Thymus (tissue), 11 donors: Measurements from ENCODE around the gene TRAPPC3. TPM values are rescaled to one million over a fixed set of nuclear protein-coding genes. Genes with fewer than 3 reads are reported as not detected.
"Not testable (repeated sequence)": the region's sequence is repeated elsewhere in the genome, so short reads cannot be mapped to it uniquely, and the experiment has no call there.

Source experiments
- DNase-seq, 9 donors: peaks; one replicate each; pipeline ENCODE4 v3.0.0-alpha.2; 2013; ENCODE audit warnings: low spot score in 9 of 9, low read depth in 6 of 9, missing footprints in 1 of 9
- H3K27ac ChIP-seq, 2 donors: one replicate each; pipeline ENCODE4 v1.5.1; 2013; ENCODE audit warnings: control low read depth in 1 of 2, low read depth in 1 of 2, low read length in 1 of 2, mild to moderate bottlenecking in 1 of 2, moderate library complexity in 1 of 2
- H3K27me3 ChIP-seq, 2 donors: one replicate each; pipeline ENCODE4 v1.5.1; 2013; ENCODE audit warnings: low read length in 1 of 2; ENCODE audit not compliant: control insufficient read depth in 2 of 2, insufficient read depth in 1 of 2
- H3K36me3 ChIP-seq, 2 donors: one replicate each; pipeline ENCODE4 v1.5.1; 2013; ENCODE audit warnings: low read length in 1 of 2, mild to moderate bottlenecking in 1 of 2, moderate library complexity in 1 of 2; ENCODE audit not compliant: control insufficient read depth in 2 of 2, insufficient read depth in 2 of 2
- H3K4me1 ChIP-seq, 2 donors: one replicate each; pipeline ENCODE4 v1.5.1; 2013; ENCODE audit warnings: low read length in 2 of 2; ENCODE audit not compliant: control insufficient read depth in 2 of 2, insufficient read depth in 2 of 2
- H3K4me3 ChIP-seq, 2 donors: one replicate each; pipeline ENCODE4 v1.5.1; 2013; ENCODE audit warnings: low read length in 2 of 2, control low read depth in 1 of 2, mild to moderate bottlenecking in 1 of 2
- H3K9me3 ChIP-seq, 2 donors: one replicate each; pipeline ENCODE4 v1.5.1; 2013; ENCODE audit warnings: low read length in 1 of 2, mild to moderate bottlenecking in 1 of 2; ENCODE audit not compliant: control insufficient read depth in 2 of 2, insufficient read depth in 1 of 2
- WGBS: extraction: QIAGEN DNeasy Blood & Tissue Kit; methylation state at CpG from one replicate; pipeline ENCODE4 v1.1.7; 2013; 5-methylcytosine and 5-hydroxymethylcytosine counted together
- polyA plus RNA-seq: library from polyadenylated mRNA; stranded (reverse); fragments of 200-250 nt; gene quantifications from one replicate; pipeline ENCODE4 v1.2.3, GENCODE V29; 2013
- total RNA-seq: library from RNA; stranded (reverse); fragments of 120-200 nt; gene quantifications from one replicate; pipeline ENCODE4 v1.2.4, GENCODE V29; 2013
- donor health status: healthy.

Gene TRAPPC3
- total and polyA plus RNA-seq, 2 donors = 73.6 to 77.7 TPM

DNA sequence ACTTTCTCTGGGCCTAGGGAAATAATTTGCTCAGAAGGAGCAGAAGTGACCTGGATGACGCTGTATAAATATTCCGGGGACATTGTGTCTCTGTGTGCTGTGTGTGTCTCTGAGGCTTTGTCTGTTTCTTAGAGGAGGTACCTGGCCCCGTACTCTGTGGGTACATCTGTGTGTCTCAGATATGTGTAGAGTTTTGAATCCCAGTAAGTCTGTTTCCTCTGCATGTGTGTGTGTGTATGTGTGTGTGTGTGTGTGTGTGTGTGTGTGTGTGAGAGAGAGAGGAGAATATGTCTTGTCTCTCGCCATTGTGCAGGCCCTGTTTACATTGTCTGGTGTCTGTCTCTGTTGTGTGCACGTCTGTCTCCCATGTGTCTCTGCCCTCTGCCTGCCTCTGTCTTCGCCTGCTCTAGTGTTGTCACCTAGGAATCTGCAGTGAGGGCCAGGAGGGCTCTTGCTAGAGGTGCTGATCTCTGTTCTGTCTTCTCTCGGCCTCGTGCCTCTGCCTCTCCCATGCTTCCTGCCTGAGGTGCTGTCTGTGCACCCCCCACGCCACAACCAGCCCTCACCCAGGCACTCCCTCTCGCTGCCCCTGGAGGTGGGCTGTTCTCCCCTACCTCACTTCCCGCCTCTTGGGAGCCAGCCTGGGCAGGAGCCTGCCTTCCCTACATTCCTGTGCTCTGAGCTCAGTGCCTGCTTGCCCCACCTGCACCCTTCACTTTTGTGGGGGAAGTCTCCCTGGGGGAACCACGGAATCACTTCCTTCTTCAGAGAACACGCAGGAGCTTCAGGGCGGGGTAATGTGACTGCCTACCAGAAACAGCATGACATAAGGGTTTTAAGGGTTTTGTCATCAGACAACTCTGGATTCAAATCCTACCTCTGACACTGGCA, 12.6 kb upstream of the TRAPPC3 start:
- DNase-seq = peak in 2 of 9 donors; percentile 61 to 77
- peak overlapping the region; percentile 94 to 95 for H3K27ac ChIP-seq
- peaks cover 1 to 4% of the 10 kb centered on the region in 2 donors for H3K9me3 ChIP-seq
- H3K27me3 ChIP-seq = no peaks in the 10 kb centered on the region
- H3K4me1 ChIP-seq = peaks cover 34 to 58% of the 10 kb centered on the region in 2 donors
- peaks cover 7 to 26% of the 10 kb centered on the region in 2 donors for H3K36me3 ChIP-seq
- 15% methylated on average over 14 of the region's 14 CpGs for WGBS
- peak overlapping the region; percentile 39 to 56 for H3K4me3 ChIP-seq

DNA sequence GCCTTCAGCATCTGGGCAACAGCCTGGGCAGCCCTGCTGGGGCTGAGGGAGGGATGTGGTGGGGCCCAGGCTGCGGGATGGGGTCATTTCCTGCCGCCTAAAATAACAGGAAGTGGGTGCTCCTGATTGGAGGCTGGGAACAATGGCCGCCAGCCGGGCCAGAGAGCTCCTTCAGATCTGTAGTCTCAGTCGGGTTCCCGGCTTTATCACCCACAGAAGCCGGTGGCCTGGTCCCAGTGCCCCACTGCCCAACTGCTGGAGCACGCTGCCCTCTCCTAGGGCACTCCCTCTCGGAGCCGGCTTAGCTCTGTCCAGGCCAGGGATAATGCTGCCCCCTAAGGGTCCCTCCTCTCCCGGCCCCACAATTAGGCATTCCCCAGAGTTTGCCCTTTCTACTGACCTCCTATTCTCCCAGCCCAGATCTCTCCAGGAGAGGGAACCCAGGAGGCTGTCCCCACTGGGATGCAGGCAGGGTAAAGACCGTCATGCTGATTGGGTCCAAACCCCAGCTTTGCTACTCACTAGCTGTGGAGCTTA, 11.7 kb upstream of the TRAPPC3 start:
- WGBS = 6% methylated on average over 12 of the region's 12 CpGs
- peaks cover 34 to 58% of the 10 kb centered on the region in 2 donors for H3K4me1 ChIP-seq
- peak in 2 of 9 donors; percentile 63 to 76 for DNase-seq
- peak overlapping the region; percentile 94 to 95 for H3K27ac ChIP-seq
- peaks cover 1 to 4% of the 10 kb centered on the region in 2 donors for H3K9me3 ChIP-seq
- no peaks in the 10 kb centered on the region for H3K27me3 ChIP-seq
- peaks cover 5 to 22% of the 10 kb centered on the region in 2 donors for H3K36me3 ChIP-seq
- peak overlapping the region; percentile 39 to 56 for H3K4me3 ChIP-seq

DNA sequence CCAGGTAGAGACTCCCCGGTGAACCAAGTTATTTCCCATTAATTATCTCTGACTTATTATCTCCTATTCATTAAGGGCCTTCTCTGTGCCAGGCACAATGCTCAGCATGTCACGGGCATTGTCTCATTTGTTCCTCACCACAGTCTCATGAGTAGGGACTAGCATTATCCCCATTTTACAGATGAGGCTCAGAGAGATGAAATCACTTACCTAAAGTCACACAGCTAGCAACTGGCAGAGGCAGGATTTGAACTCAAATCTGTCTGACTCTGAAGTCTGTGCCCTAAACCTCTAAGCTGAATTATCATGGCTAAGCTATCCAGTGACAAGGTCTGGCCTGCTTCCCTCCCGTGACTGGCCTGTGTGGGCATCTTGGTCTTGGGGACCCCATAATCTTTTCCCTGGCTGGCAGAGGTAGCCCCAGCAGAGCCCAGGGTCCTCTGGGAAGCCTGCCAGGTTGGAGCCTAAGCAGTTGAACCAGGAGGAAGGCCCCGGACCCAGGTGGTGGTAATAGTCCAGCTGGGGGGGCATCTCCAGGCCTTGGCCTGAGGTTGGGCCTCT, 11.2 kb upstream of the TRAPPC3 start:
- no peak for DNase-seq
- 65% methylated on average over 4 of the region's 4 CpGs for WGBS
- Histone ChIP-seq H3K27ac (peak overlapping the region; percentile 94 to 95), H3K36me3 (peaks cover 5 to 20% of the 10 kb centered on the region in 2 donors), H3K27me3 (no peaks in the 10 kb centered on the region), H3K9me3 (peaks cover 1 to 4% of the 10 kb centered on the region in 2 donors), H3K4me1 (peaks cover 34 to 59% of the 10 kb centered on the region in 2 donors), H3K4me3 (peak overlapping the region; percentile 39 to 56)

DNA sequence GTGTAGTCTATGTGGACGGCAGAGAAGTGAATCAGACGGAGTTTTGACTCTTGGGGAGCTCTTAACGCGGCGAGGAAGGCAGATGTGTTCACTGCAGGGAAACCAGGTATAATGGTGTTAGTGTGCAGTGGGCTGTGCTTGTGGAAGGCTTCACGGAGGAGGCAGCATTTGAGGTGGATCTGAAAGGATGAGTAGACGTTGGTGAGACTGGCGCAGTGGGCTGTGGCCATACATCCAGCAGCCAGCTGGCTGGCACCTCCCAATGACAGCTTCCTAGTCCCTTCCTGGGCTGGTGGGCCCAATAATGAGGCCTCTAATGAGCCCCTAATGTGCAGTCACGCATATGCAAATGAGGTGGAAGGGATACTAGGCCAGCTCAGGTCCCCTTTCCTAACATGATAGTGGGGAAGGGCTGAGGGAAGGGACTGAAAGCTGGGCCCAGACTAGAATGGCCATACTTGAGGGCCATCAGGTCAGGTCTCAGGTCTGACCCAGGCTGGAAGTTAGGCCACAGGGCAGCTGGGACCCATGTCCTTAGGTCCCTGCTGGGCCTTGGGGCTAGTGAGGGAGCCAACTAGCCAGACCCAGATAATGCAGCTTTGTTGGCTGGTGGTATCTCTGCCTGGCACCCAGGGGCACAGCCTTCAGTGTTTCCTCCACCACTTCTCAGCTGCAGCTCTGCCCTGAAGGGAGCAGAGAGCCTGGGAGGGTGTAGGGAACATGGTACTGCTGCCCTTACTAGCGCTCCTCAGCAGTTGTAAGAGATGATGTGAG, 10.5 kb upstream of the TRAPPC3 start:
- 94% methylated on average over 10 of the region's 10 CpGs for WGBS

DNA sequence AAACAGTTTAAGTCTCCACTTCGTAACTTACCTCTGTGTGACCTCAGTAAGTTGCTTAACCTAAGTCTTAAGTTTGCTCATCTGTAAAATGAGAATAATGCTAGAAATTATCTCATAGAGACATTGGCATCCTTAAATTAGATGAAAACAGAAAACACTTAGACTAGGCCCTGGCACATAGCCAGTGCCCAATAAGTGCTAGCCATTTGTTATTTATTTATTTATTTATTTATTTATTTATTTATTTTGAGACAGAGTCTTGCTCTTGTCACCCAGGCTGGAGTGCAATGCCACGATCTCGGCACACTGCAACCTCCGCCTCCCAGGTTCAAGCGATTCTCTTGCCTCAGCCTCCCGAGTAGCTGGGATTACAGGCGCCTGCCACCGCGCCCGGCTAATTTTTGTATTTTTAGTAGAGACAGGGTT, 9.6 kb upstream of the TRAPPC3 start:
- DNase-seq, H3K9me3 ChIP-seq, H3K27me3 ChIP-seq, H3K4me3 ChIP-seq: not testable (repeated sequence)
- Histone ChIP-seq H3K36me3 (peaks cover 5 to 20% of the 10 kb centered on the region in 2 donors), H3K4me1 (peaks cover 42 to 67% of the 10 kb centered on the region in 2 donors), H3K27ac (peak overlapping the region; percentile 25 to 83)
- WGBS = 96% methylated on average over 10 of the region's 10 CpGs

More for the DNA sequence above, 10.5 kb upstream of the TRAPPC3 start:
- Histone ChIP-seq H3K27me3 (no peaks in the 10 kb centered on the region), H3K27ac (peak overlapping the region; percentile 94 to 95), H3K36me3 (peaks cover 5 to 20% of the 10 kb centered on the region in 2 donors), H3K4me1 (peaks cover 40 to 66% of the 10 kb centered on the region in 2 donors), H3K9me3 (peaks cover 1 to 4% of the 10 kb centered on the region in 2 donors), H3K4me3 (peak overlapping the region in 1 of 2 donors; percentile 39)
- DNase-seq = peak in 1 of 9 donors; percentile 16

DNA sequence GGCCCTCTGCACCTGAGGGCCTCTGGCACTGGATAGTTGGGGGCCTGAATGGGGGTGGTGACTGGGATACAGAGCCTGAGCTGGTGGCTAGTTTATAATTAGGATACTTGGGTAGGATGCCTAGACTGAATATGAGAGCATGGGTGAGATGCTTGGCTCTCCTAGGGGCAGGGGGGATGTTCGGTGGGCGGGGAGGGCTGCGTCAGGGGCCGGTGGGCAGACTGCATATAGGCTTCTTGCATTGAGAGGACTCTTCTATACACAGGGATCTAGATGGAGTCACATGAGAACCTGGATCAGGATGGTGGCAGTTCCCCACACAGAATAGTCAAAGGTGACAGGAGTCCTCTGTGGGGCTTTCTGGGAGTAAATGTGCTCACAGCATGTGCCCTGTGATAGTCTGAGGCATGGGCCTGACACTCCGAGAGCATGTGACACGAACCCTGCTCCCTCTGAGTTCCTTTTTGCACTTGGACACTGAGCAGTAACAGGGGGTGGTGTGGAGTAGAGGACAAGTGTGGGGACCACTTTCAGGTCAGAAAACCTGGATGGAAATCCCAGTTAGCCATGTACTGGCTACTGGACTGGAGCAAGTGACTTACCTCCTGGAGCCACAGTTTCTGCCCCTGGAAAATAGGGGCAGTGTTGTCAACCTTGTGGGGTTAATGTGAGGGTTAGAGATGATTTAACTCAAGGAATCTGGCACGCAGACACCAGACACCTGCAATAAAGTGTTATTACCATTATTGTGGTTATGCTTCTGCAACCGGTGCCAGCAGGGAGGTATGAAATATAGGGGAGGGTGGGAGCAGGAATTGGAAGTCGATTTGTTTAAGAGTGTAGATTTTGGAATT, 8.9 kb upstream of the TRAPPC3 start:
- peaks cover 1 to 4% of the 10 kb centered on the region in 2 donors for H3K9me3 ChIP-seq
- peak overlapping the region; percentile 5 to 92 for H3K4me3 ChIP-seq
- 60% methylated on average over 9 of the region's 9 CpGs for WGBS
- peaks cover 5 to 20% of the 10 kb centered on the region in 2 donors for H3K36me3 ChIP-seq
- H3K27me3 ChIP-seq = no peaks in the 10 kb centered on the region
- peak in 1 of 9 donors; percentile 21 for DNase-seq
- H3K4me1 ChIP-seq = peaks cover 42 to 67% of the 10 kb centered on the region in 2 donors
- H3K27ac ChIP-seq = peak overlapping the region; percentile 47 to 83

DNA sequence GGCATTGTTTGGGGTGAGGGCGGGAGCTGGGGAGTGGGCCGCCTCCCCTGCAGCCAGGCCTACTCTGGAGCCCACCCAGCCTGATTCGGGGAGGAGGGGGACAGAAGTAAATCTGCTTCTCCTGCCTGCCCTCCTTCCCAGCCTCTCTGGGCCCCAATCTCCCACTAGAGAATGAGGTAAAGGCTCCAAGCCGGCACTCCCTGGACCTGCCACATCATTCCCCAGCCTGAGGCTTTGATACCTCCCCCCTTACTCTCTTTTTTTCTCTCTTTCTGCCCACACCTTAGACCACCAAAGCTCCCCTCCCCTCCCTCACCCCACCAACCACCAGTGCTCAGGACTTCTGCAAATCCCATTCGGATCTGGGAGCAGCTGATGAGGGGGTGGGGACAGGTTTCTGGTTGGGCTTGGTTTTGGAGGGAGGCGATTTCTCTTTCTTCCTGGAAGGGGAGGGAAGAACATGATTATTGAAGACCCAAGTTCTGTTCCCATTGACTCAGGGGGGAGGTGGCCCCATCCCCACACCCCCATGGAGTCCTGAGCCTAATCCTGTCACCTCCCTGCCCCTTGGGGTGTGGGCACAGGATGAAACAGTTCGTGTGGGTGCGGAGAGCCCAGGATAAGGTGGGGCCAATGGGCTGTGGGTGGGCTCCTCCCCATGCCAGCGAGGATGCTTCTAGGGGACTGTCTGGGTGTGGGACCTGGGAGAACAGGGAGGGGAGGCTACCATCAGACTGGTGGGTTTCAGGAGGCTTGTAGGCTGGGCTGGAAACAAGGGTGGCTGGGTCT, 8.0 kb upstream of the TRAPPC3 start:
- Histone ChIP-seq H3K4me3 (peak overlapping the region; percentile 92 to 99), H3K4me1 (peaks cover 41 to 69% of the 10 kb centered on the region in 2 donors), H3K36me3 (peaks cover 4 to 14% of the 10 kb centered on the region in 2 donors), H3K9me3 (peaks cover 1 to 4% of the 10 kb centered on the region in 2 donors), H3K27me3 (no peaks in the 10 kb centered on the region), H3K27ac (peak overlapping the region; percentile 83 to 95)
- WGBS = 8% methylated on average over 9 of the region's 9 CpGs
- peak in 1 of 9 donors; percentile 12 for DNase-seq
